Esophagus squamous epithelium (tissue), 5 donors: ENCODE results near the gene ACR. TPM values are rescaled to one million over a fixed set of nuclear protein-coding genes. Genes with fewer than 3 reads are reported as not detected.

Source experiments
- DNase-seq: peaks from one replicate; lab custom pipeline; 2025; lab: John Stamatoyannopoulos, UW
- H3K27ac ChIP-seq, 4 donors: fragments of 200-600 bp; sonication (generic); one replicate each; pipeline ENCODE4 v1.5.1; 2016 to 2019; ENCODE audit warnings: mild to moderate bottlenecking in 1 of 4
- H3K27me3 ChIP-seq, 4 donors: fragments of 200-600 bp; sonication (generic); 1 replicate in 3 of 4; 2 replicates in 1 of 4; pipeline versions ENCODE4 v1.5.1 to v1.6.0; 2017 to 2021; ENCODE audit warnings: antibody characterized with exemption in 1 of 4
- H3K36me3 ChIP-seq, 3 donors: fragments of 200-600 bp; sonication (generic); one replicate each; pipeline ENCODE4 v1.5.1; 2016 to 2019
- H3K4me1 ChIP-seq, 3 donors: fragments of 200-600 bp; sonication (generic); one replicate each; pipeline ENCODE4 v1.5.1; 2017 to 2019
- H3K4me3 ChIP-seq, 4 donors: fragments of 200-600 bp; sonication (generic); 1 replicate in 3 of 4; 2 replicates in 1 of 4; pipeline ENCODE4 v1.5.1; 2016 to 2019; ENCODE audit warnings: mild to moderate bottlenecking in 2 of 4, moderate library complexity in 1 of 4
- H3K9me3 ChIP-seq, 3 donors: fragments of 200-600 bp; sonication (generic); one replicate each; pipeline ENCODE4 v1.5.1; 2016 to 2019
- POLR2A ChIP-seq, 4 donors: fragments of 450-650 bp; IDR thresholded peaks; one replicate each; pipeline ENCODE4 v1.6.1; 2017; ENCODE audit warnings: antibody characterized with exemption in 4 of 4, mild to moderate bottlenecking in 4 of 4, moderate library complexity in 3 of 4
- WGBS, 2 donors: methylation state at CpG; one replicate each; pipeline ENCODE4 v1.1.5; 2018; 5-methylcytosine and 5-hydroxymethylcytosine counted together
- intact Hi-C: fragments of 100-400 bp; cut with DNase I; formaldehyde crosslinking; loops from one replicate; pipeline ENCODE4 v1.15.0; 2022
- total RNA-seq, 4 donors: library from RNA; depleted of rRNA; stranded (reverse); fragments of >200 nt; gene quantifications; one replicate each; pipeline ENCODE4 v1.1.0, GENCODE V29; 2016
- TF ChIP-seq, protein P1 (sequence below), 6 experiments: fragments of 450-650 bp in 4 of 6; fragments of 200-600 bp in 2 of 6; sonication (generic) in 2 of 6; IDR thresholded peaks; one replicate each; pipeline ENCODE4 v1.5.1; 2016 to 2019; ENCODE audit warnings: antibody characterized with exemption in 6 of 6, mild to moderate bottlenecking in 4 of 6, moderate library complexity in 4 of 6
- donor health status: DM: yes; HTN: yes; CAD: no.

The ACR gene
- total RNA-seq, 4 donors from 2014 or later = not detected

DNA sequence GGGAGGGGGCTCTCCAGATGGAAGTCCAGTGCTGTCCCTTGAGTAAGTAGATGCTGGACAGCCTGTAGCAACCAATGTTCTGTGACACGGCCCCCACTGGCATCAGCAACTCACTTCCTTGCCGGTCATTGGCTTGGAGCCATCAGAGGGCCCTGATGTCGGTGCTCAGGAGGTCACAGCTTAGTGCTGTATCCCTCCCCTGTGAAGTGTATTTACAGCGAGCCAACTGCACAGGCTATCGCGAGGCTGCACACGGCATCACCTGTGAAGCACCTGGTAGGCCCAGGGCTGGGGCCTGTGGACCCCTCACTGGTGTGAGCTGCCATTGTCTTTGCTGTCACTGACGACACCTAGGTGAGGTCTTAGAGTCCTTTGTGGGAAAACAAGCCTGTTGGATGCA is 13.4 kb upstream of the ACR start:
- 65 to 100% methylated on average over 1 to 2 of the region's 8 CpGs for WGBS, 2 donors
- H3K9me3 ChIP-seq = no peaks in the 10 kb centered on the region
- H3K4me3 ChIP-seq = no peak overlapping the region
- peaks cover 0 to 61% (median 0%) of the 10 kb centered on the region in 3 donors for H3K36me3 ChIP-seq
- H3K4me1 ChIP-seq = peaks cover 0 to 22% (median 10%) of the 10 kb centered on the region in 3 donors
- no peak for TF ChIP-seq POLR2A (IDR thresholded peaks at IDR 0.05)
- TF ChIP-seq, protein P1, sequence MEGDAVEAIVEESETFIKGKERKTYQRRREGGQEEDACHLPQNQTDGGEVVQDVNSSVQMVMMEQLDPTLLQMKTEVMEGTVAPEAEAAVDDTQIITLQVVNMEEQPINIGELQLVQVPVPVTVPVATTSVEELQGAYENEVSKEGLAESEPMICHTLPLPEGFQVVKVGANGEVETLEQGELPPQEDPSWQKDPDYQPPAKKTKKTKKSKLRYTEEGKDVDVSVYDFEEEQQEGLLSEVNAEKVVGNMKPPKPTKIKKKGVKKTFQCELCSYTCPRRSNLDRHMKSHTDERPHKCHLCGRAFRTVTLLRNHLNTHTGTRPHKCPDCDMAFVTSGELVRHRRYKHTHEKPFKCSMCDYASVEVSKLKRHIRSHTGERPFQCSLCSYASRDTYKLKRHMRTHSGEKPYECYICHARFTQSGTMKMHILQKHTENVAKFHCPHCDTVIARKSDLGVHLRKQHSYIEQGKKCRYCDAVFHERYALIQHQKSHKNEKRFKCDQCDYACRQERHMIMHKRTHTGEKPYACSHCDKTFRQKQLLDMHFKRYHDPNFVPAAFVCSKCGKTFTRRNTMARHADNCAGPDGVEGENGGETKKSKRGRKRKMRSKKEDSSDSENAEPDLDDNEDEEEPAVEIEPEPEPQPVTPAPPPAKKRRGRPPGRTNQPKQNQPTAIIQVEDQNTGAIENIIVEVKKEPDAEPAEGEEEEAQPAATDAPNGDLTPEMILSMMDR (IDR thresholded peaks at IDR 0.05) = no peak
- no peak for DNase-seq
- H3K27me3 ChIP-seq = peaks cover 0 to 30% (median 0%) of the 10 kb centered on the region in 4 donors
- no peak overlapping the region for H3K27ac ChIP-seq
- intact Hi-C loops = no loop called here

DNA sequence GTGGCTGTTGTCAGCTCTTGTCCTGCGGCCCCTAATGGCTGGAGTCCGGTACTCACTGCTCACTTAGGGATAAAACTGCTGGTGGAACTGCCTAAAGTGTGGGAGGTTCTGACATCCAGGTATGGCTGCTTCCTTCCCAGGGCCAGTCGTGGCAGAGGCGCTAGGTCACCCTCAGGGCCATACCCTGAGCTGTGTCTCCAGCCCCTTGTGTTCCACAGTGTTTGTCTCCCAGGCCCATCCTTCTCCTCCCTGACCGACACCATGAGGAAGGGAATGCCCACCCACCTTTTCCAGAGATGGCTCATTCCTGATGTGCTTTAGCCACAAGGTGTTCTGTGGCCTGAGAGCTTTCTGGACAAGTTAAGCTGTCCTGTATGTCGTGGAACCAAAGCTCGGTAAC is 12.4 kb upstream of the ACR start:
- 94 to 100% methylated on average over 4 to 6 of the region's 7 CpGs for WGBS, 2 donors
- Histone ChIP-seq H3K36me3 (peaks cover 0 to 61% (median 0%) of the 10 kb centered on the region in 3 donors), H3K4me1 (peaks cover 0 to 13% (median 3%) of the 10 kb centered on the region in 3 donors), H3K27me3 (peaks cover 0 to 30% (median 0%) of the 10 kb centered on the region in 4 donors), H3K9me3 (no peaks in the 10 kb centered on the region), H3K4me3 (no peak overlapping the region), H3K27ac (no peak overlapping the region)
- no peak for TF ChIP-seq POLR2A (IDR thresholded peaks at IDR 0.05)
- TF ChIP-seq, protein P1 (IDR thresholded peaks at IDR 0.05) = no peak
- no peak for DNase-seq
- intact Hi-C loops = no loop called here

DNA sequence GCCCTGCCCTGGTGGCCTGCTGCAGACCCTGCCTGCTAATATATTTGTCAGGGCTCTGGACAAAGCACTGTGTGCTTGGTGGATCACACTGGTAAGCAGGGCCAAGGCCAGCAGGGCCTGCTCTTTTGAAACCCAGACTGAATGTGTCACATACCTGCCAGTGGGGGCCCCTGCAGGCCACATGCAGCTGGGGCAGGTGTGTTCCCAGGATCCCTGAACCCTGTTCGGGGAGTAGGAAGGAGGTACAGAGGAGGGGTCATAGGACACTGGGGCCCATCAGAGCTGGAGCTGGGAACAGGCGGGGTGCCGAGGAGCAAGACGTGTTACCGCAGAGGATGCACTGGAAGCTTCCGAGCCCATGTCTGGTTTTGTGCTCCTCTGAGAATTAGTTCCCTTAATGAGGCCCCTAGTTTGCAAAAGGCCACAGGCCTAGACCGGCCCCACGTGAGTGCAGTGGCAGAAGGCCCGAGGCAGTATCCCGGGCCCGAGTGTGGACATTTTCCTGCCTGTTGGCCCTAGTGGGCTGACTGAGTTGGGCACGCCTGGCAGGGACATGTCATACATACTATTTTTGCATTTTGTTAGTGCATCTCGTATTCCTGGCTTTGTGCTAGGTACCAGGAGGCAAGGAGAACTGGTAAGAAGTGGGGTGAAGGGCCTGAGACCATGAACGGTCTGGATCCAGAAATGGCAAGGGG is 11.2 kb upstream of the ACR start:
- Histone ChIP-seq H3K4me1 (peaks cover 2 to 16% (median 2%) of the 10 kb centered on the region in 3 donors), H3K27ac (no peak overlapping the region), H3K27me3 (peaks cover 0 to 30% (median 0%) of the 10 kb centered on the region in 4 donors), H3K36me3 (peaks cover 0 to 52% (median 0%) of the 10 kb centered on the region in 3 donors), H3K9me3 (no peaks in the 10 kb centered on the region), H3K4me3 (no peak overlapping the region)
- intact Hi-C loops = no loop called here
- WGBS, 2 donors = 79 to 84% methylated on average over 11 to 13 of the region's 14 CpGs
- no peak for DNase-seq
- TF ChIP-seq, protein P1 (IDR thresholded peaks at IDR 0.05) = no peak
- TF ChIP-seq POLR2A (IDR thresholded peaks at IDR 0.05) = no peak

- intact Hi-C loops = no loop called here
- Histone ChIP-seq H3K9me3 (no peaks in the 10 kb centered on the region), H3K4me1 (peaks cover 5 to 27% (median 8%) of the 10 kb centered on the region in 3 donors), H3K4me3 (no peak overlapping the region), H3K27ac (no peak overlapping the region), H3K27me3 (peaks cover 0 to 29% (median 0%) of the 10 kb centered on the region in 4 donors), H3K36me3 (peaks cover 0 to 52% (median 0%) of the 10 kb centered on the region in 3 donors)
- 79 to 87% methylated on average over 15 to 18 of the region's 23 CpGs for WGBS, 2 donors
- TF ChIP-seq, protein P1 (IDR thresholded peaks at IDR 0.05) = no peak
- TF ChIP-seq POLR2A (IDR thresholded peaks at IDR 0.05) = no peak
- DNase-seq = no peak
Measured at GRCh38 chr22:50727678-50728522, 10.1 kb upstream of the ACR start.
